ENCODE data around the gene IGSF10. TPM values are rescaled to one million over a fixed set of nuclear protein-coding genes. Genes with fewer than 3 reads are reported as not detected.

IGSF10 gene
- total RNA-seq, 1 experiment from 2014 or later: 0.24 TPM

- Mint-ChIP-seq H3K27me3 (ENCODE audit: unreplicated experiment) (peaks cover 26% of the 10 kb centered on the region), H3K9me3 (ENCODE audit: low read depth, unreplicated experiment) (peaks cover 3% of the 10 kb centered on the region), H3K36me3 (ENCODE audit: insufficient read depth, unreplicated experiment) (no peaks in the 10 kb centered on the region), H3K27ac (ENCODE audit: unreplicated experiment) (no peak overlapping the region), H3K4me1 (ENCODE audit: low read depth, unreplicated experiment) (no peaks in the 10 kb centered on the region), H3K4me3 (ENCODE audit: low read depth, unreplicated experiment) (no peak overlapping the region)
- DNase-seq: peak; percentile 17
- intact Hi-C loops (cut with micrococcal nuclease; ENCODE audit: unreplicated experiment): no loop called here
- CTCF ChIA-PET: interaction anchor here (1.0 kb wide), 1 partner anchor 12 kb away, joined by 4 read pairs; no protein-coding TSS in a partner anchor
- no TSS peak for BruUV-seq (replicated peaks)
- TF ChIP-seq, protein P1, sequence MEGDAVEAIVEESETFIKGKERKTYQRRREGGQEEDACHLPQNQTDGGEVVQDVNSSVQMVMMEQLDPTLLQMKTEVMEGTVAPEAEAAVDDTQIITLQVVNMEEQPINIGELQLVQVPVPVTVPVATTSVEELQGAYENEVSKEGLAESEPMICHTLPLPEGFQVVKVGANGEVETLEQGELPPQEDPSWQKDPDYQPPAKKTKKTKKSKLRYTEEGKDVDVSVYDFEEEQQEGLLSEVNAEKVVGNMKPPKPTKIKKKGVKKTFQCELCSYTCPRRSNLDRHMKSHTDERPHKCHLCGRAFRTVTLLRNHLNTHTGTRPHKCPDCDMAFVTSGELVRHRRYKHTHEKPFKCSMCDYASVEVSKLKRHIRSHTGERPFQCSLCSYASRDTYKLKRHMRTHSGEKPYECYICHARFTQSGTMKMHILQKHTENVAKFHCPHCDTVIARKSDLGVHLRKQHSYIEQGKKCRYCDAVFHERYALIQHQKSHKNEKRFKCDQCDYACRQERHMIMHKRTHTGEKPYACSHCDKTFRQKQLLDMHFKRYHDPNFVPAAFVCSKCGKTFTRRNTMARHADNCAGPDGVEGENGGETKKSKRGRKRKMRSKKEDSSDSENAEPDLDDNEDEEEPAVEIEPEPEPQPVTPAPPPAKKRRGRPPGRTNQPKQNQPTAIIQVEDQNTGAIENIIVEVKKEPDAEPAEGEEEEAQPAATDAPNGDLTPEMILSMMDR (IDR thresholded peaks at IDR 0.05; ENCODE audit: unreplicated experiment): no peak
Measured at GRCh38 chr3:151445273-151446001, 15.4 kb downstream of the IGSF10 start.

DNA sequence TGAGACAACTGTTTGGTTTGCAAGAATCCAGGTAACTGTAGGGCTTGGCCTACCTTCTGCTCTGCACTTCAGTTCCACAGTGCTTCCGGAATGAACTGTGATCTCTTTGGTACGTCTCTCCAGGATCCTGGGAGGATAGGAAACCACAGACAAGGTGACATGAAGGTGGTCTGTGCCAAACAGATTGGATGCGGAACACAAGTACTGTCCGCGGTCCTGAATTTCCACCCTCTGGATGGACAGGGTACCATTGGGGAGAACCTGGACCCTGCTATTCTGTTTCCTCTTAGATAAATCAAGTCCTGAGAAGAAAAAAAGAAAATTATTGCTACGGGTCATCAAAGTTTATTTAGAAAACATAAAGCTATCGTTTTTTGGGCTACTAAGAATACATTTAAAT is 17.3 kb downstream of the IGSF10 start:
- CTCF ChIA-PET: interaction anchor here (0.8 kb wide), 1 partner anchor 395 kb away, joined by 4 read pairs; no protein-coding TSS in a partner anchor
- no peak for DNase-seq

DNA sequence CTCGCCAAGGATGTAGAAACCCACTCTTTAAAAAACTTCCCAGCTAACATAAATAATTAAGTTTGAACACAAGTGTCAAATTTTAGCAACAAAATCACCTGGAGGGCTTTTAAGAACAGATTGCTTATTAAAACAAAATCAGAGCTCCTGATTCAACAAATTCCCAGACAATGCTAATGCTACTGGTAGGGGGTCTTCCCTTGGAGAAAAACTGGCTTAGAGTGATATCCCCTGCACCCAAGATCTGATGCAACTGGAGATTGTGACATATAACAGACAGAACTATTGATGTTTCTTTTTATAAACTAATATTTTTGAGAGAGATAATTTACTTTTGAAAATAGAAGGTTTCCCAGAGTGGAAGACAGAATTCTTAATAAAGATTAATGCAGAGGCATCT is 19.9 kb downstream of the IGSF10 start:
- Mint-ChIP-seq H3K27ac (ENCODE audit: unreplicated experiment) (no peak overlapping the region), H3K4me3 (ENCODE audit: low read depth, unreplicated experiment) (no peak overlapping the region), H3K4me1 (ENCODE audit: low read depth, unreplicated experiment) (no peaks in the 10 kb centered on the region), H3K36me3 (ENCODE audit: insufficient read depth, unreplicated experiment) (no peaks in the 10 kb centered on the region), H3K9me3 (ENCODE audit: low read depth, unreplicated experiment) (peaks cover 2% of the 10 kb centered on the region), H3K27me3 (ENCODE audit: unreplicated experiment) (peaks cover 10% of the 10 kb centered on the region)
- no peak for DNase-seq
- no TSS peak for BruUV-seq (replicated peaks)
- intact Hi-C loops (cut with micrococcal nuclease; ENCODE audit: unreplicated experiment): no loop called here
- TF ChIP-seq, protein P1 (IDR thresholded peaks at IDR 0.05; ENCODE audit: unreplicated experiment): no peak
- CTCF ChIA-PET: interaction anchor here (1.0 kb wide), 1 partner anchor 398 kb away, joined by 5 read pairs; no protein-coding TSS in a partner anchor

More for the DNA sequence above, 17.3 kb downstream of the IGSF10 start:
- peaks cover 3% of the 10 kb centered on the region for H3K9me3 Mint-ChIP-seq (ENCODE audit: low read depth, unreplicated experiment)
- no peaks in the 10 kb centered on the region for H3K4me1 Mint-ChIP-seq (ENCODE audit: low read depth, unreplicated experiment)
- peaks cover 26% of the 10 kb centered on the region for H3K27me3 Mint-ChIP-seq (ENCODE audit: unreplicated experiment)
- H3K27ac Mint-ChIP-seq (ENCODE audit: unreplicated experiment): no peak overlapping the region
- intact Hi-C loops (cut with micrococcal nuclease; ENCODE audit: unreplicated experiment): no loop called here
- H3K4me3 Mint-ChIP-seq (ENCODE audit: low read depth, unreplicated experiment): no peak overlapping the region
- H3K36me3 Mint-ChIP-seq (ENCODE audit: insufficient read depth, unreplicated experiment): no peaks in the 10 kb centered on the region
- no TSS peak for BruUV-seq (replicated peaks)
- TF ChIP-seq, protein P1 (IDR thresholded peaks at IDR 0.05; ENCODE audit: unreplicated experiment): no peak

DNA sequence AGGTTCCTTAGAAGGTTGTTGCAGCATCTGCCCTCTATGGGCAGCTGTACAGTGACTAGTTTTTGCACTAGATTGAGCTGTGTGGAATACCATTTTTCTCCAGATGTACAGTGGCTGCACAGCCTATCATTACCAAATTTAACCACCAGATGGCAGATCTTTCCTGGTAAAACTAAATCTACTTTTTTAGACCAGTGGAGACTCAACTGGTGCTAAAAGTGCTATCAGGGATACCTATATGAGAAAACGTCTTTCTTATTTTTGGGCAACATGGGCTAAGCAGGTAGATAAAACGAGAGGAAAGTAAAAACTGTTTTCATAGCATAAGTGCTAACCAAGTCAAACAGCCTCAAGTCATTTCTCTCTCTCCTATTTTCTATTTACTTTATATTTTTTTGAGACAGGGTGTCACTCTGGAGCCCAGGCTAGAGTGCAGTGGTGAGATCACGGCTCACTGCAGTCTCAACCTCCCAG is 21.2 kb downstream of the IGSF10 start:
- Mint-ChIP-seq H3K27me3 (ENCODE audit: unreplicated experiment) (no peaks in the 10 kb centered on the region), H3K27ac (ENCODE audit: unreplicated experiment) (no peak overlapping the region), H3K9me3 (ENCODE audit: low read depth, unreplicated experiment) (no peaks in the 10 kb centered on the region), H3K4me1 (ENCODE audit: low read depth, unreplicated experiment) (peaks cover 8% of the 10 kb centered on the region), H3K36me3 (ENCODE audit: insufficient read depth, unreplicated experiment) (no peaks in the 10 kb centered on the region), H3K4me3 (ENCODE audit: low read depth, unreplicated experiment) (no peak overlapping the region)
- CTCF ChIA-PET: interaction anchor here (0.6 to 1.7 kb wide), 9 partner anchors 17 to 479 kb away, joined by 3 to 15 read pairs (median 4); no protein-coding TSS in a partner anchor
- TF ChIP-seq, protein P1 (IDR thresholded peaks at IDR 0.05; ENCODE audit: unreplicated experiment): peak; percentile 88
- peak; percentile 66 for DNase-seq
- BruUV-seq (replicated peaks): no TSS peak
- intact Hi-C loops (cut with micrococcal nuclease; ENCODE audit: unreplicated experiment): loop anchor here (1.0 to 10.0 kb wide), 4 partner anchors 222 to 835 kb away; no protein-coding TSS in a partner anchor

Data from Calu3 (cell line).